ENCODE measurements around the gene OR6V1.

Gene OR6V1, protein sequence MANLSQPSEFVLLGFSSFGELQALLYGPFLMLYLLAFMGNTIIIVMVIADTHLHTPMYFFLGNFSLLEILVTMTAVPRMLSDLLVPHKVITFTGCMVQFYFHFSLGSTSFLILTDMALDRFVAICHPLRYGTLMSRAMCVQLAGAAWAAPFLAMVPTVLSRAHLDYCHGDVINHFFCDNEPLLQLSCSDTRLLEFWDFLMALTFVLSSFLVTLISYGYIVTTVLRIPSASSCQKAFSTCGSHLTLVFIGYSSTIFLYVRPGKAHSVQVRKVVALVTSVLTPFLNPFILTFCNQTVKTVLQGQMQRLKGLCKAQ

DNA sequence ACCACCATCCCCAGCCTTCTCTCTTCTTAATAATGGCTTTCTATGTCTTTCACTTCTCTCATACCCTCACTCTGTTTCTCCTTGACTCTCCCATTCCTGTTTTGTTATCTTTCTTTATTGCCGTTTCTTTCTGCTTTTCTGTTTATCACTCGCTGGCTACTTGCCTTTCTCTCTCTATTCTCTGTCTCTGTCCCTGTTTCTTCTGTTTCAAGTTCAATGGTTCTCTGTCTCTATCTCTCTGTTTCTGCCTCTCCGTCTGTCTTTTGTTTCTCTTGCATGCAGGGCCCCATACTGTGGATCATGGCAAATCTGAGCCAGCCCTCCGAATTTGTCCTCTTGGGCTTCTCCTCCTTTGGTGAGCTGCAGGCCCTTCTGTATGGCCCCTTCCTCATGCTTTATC is at the start of gene OR6V1:
TSS of gene OR6V1 (plus strand) at position 301 of the 400 bp plus-strand sequence. CDS start at position 301, 0 bp downstream.
- in situ Hi-C loops (cut with HindIII; ENCODE audit: low pct_ligation_motif_present, low pct_unique_long_range_greater_than_20kb, low sequenced_read_pairs), result no loop called here
- no peak for DNase-seq

DNA sequence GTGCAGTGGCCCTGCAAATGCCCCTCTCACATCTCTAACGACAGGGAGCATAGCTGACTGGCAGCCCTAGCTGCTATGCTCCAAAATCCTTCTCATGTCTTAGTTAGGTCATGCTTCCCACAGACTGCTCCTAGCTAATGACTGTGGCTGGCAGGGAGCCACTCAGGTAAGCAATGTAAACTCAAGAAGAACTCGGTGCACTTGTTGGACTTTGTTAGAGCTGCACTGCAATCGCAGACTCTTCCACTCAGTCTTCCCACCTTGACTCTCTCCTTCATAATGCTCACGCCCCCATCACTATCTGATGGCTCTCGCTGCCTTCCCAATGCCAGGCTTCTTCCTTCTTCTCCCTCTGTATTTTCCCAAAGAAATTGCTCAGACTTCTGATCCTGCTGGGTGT is 49.2 kb upstream of the OR6V1 start:
- DNase-seq, result no peak
- in situ Hi-C loops (cut with HindIII; ENCODE audit: low pct_ligation_motif_present, low pct_unique_long_range_greater_than_20kb, low sequenced_read_pairs), result no loop called here

DNA sequence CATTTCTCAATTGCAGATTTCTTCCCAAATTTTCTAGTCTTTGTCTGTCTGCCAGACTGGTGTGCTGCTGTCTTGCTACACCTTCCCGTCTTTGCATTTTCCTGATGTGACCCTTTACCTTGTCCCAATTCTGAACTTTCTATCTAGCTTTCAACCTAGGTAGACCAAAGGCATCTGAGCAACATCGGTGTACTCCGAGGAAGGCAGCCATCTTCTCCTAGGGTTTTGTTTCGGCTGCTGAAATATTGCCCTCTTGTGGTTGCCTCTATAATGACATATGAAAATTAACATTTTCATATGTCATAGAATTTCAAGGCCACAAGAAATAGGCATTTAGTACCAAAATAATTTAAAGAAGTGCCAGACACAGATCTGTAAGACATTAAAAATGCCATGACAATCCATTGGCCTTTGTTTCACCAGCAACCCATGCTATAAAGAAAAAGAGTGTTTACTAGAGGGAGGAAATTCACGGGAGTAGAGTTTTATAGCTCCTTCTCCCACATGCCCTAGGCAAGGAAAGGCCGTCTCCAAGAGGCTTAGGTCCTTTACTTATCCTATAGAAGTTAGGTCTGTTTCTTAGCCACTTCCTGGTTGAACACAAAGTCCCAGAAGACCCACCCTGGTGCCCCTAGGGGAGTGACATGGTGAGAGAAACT is 48.6 kb upstream of the OR6V1 start:
- in situ Hi-C loops (cut with HindIII; ENCODE audit: low pct_ligation_motif_present, low pct_unique_long_range_greater_than_20kb, low sequenced_read_pairs), result no loop called here

DNA sequence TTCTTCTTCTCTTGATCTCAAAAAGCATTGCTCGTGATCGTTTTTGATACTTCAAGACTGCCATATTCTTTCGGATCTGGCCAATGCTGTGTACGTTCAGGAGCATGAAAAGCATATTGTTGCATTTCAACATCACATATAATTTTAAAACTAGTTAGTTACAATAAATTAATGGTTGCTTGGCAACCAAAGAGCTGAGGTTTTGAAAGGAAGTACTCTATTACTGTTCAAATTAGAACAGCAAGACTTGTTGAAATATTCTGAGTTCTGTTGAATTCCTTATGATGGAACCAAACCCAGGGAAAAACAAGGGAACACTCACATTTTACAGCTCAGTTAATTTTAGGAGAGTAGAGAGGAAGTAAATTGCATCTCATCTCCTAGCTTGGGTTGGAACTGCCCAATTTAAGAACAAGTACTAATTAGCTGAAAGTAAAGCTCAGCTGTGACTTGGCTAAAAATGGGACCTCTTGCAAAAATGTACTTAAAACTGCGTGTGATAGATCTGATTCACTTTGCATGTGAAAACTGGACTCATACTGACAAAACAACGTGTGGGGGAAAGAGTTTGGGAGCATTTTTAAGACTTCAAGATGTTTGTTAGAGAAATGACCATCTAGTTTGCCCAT is 46.4 kb upstream of the OR6V1 start:
- in situ Hi-C loops (cut with HindIII; ENCODE audit: low pct_ligation_motif_present, low pct_unique_long_range_greater_than_20kb, low sequenced_read_pairs), result no loop called here
- DNase-seq, result no peak

More for the DNA sequence above, 48.6 kb upstream of the OR6V1 start:
- DNase-seq, result peak; percentile 59

DNA sequence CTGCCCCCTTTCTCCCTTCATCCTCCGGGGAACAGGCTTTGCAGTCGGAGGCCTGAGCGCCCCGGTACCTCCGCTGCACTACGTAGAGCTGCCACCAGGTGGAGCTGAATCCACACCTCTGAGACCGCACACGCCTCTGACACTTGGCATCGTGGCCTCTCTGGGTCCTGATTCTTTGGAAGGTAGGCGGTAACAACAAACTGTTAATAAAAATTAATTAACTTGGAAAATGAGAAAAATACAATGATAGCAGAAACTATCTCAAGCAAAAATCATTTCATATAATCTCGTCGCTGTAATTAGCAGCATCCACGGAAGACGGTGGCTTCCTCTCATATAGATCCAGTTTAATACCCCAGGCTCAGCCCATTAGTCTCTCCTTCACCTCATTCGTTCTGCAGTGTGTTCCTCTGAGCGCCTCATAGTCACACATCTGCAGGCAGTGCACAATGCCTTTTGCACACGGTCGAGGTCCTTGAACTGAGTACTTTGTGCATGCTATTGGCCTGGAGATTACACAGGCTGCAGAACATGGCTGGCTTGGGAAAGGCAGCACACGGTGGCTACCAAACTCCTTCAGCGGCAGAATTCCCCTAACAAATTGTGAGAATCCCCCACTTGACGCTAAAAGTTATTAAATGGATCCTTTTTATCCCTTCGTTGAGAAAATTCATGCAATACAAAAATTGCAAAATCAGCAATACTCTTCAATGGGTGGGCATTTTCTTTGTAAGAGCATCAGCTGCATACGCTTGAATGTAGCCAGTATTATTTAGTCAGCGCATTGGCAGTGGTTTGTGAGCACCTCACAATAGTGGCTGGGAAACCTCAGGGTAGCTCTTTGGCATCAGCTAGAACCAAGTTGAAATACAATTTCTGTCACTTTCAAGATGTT is 43.9 kb upstream of the OR6V1 start:
- in situ Hi-C loops (cut with HindIII; ENCODE audit: low pct_ligation_motif_present, low pct_unique_long_range_greater_than_20kb, low sequenced_read_pairs), result no loop called here
- peak; percentile 82 for DNase-seq

DNA sequence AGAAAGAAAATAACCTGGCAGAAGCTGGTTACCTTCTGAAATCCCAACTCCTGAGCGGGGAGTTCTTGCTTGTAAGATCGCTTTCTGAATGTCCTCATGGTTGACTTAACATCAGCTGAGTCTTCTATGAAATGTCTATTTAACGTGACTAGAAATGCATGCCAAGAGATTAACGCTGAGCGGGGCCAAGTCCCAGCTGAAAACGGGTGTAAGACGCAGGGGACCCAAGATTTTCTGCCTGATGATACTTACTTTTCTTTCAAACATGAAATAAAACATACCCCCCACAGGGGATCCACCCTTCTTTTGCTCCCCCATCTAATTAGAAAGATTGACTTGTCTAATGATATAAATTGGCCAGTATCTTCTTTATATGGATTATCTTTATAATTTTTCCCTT is 40.1 kb upstream of the OR6V1 start:
- no peak for DNase-seq
- in situ Hi-C loops (cut with HindIII; ENCODE audit: low pct_ligation_motif_present, low pct_unique_long_range_greater_than_20kb, low sequenced_read_pairs), result loop anchor here (10.0 kb wide), 1 partner anchor 203 kb away; no protein-coding TSS in a partner anchor

DNA sequence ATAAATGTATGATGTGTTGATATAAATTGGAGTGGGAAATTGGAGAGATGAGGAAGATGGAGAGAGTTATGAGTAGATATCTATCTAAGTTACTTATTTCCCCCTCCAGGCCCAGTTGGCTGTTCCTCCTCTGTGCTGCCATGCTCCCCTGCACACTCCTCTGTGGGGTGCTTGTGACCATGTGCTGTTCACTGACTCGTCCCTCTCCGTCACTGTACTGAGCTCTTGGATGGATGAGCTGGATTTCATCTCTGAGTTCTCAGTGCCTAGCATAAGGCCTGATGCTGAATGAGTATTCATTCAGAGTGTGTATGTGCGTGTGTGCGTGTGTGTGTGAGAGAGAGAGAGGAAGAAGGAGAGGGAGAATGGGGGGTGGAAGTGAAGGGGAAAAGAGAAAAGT is 39.7 kb upstream of the OR6V1 start:
- in situ Hi-C loops (cut with HindIII; ENCODE audit: low pct_ligation_motif_present, low pct_unique_long_range_greater_than_20kb, low sequenced_read_pairs), result loop anchor here (10.0 kb wide), 1 partner anchor 202 kb away; no protein-coding TSS in a partner anchor
- DNase-seq, result peak; percentile 30

DNA sequence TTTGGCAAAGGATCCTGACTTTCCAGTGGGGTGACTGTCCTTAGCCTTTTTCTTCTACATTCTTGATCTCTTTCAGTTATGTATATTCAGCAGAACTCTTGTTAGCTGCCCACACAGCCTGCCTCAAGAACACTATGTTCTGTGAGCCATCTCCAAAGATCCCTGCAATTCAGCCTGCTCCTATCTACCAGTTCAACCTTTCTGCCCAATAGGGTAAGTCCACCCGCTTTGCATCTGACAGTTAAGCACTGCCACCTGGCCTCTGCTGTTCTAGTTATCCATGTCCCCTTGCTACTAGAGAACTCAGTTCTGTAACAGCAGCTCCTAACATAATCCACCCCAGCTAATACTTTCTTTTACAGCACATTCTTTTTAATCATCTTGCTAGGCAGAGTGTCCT is 38.7 kb upstream of the OR6V1 start:
- DNase-seq, result no peak
- in situ Hi-C loops (cut with HindIII; ENCODE audit: low pct_ligation_motif_present, low pct_unique_long_range_greater_than_20kb, low sequenced_read_pairs), result loop anchor here (10.0 kb wide), 1 partner anchor 201 kb away; no protein-coding TSS in a partner anchor

DNA sequence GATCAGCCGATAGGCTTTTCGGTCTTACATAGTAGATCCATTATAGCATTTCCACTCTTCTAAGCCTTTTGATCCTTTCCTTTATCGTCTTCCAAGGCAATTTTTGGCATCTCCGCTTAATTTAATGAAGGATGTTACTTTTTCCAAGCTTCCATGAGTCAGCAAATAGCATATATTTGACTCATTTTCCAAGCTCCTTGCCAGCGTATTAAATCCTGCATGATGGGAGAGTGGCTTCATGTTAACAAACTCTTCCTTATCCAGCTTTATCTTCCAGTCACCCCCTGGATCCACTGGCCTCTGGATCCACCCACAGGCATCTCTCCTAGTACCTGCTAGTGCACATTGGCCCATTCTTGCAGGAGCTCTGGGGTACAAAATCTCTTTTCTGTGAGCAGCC is 38.2 kb upstream of the OR6V1 start:
- in situ Hi-C loops (cut with HindIII; ENCODE audit: low pct_ligation_motif_present, low pct_unique_long_range_greater_than_20kb, low sequenced_read_pairs), result loop anchor here (10.0 kb wide), 1 partner anchor 201 kb away; no protein-coding TSS in a partner anchor
- peak; percentile 23 for DNase-seq

DNA sequence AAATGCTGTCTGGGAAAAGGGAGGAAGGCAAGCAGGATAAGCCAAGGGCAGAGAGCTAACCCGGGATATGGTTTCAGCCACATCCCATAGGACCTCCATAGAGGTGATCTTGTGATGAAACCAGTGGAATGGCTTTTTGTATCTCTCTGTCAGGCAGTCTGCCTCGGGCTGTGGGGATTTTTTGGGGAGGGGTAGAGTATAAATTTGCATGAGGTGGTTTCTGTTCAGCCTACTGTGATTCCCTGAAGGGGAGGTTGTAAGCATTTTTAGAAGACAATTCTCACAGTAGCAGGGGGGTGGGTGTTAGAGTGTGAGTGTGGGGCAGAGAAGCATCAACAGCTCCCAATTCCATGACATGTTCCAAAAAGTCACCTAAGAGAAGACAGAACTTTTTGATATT is 37.1 kb upstream of the OR6V1 start:
- in situ Hi-C loops (cut with HindIII; ENCODE audit: low pct_ligation_motif_present, low pct_unique_long_range_greater_than_20kb, low sequenced_read_pairs), result loop anchor here (10.0 kb wide), 1 partner anchor 200 kb away; no protein-coding TSS in a partner anchor
- no peak for DNase-seq

DNA sequence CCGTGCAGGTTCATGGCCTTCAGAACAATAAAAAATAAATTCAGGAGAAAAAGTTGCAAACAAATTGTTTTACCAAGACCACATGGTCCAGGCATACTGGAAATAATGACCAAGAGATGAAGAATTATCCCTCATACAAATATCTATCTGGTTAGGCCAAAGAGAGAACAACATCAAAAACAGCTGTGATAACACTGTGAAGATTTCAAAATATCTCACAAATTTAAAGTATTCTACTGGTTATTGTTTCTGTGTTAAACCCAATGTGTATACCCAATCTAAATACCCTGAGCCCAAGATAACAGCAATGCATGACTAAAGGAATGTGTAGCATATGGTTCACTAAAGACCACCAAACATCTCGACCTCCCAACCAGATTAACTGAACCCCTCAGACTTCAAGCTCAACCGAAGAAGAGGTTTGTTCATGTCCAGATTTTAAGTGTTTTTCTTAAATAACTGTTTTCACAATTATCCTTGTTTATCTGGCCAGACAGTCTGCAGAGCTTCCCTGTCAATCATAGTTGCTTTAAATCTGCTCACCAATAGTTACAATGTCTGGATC is 36.1 kb upstream of the OR6V1 start:
- no peak for DNase-seq
- in situ Hi-C loops (cut with HindIII; ENCODE audit: low pct_ligation_motif_present, low pct_unique_long_range_greater_than_20kb, low sequenced_read_pairs), result loop anchor here (10.0 kb wide), 1 partner anchor 199 kb away; no protein-coding TSS in a partner anchor

DNA sequence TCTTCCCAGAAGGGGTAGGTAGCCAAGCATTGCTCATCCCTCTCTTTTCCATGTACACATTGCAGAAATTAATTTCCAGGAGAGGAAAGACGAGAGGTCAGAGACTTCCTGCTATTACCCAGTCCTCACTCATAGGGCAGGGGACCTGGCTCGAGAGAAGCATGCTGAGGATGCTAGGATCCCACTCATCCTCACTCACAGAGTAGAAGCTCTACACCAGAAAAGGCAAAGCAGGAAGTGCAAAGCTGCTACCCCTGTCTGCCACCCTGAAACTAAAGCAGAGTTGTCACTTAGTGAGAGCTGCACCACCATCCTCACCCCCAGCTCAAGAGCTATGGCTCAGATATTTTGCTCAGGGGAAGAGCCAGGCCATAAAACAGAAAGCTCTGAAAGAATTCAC is 35.1 kb upstream of the OR6V1 start:
- in situ Hi-C loops (cut with HindIII; ENCODE audit: low pct_ligation_motif_present, low pct_unique_long_range_greater_than_20kb, low sequenced_read_pairs), result loop anchor here (10.0 kb wide), 1 partner anchor 198 kb away; no protein-coding TSS in a partner anchor
- no peak for DNase-seq

DNA sequence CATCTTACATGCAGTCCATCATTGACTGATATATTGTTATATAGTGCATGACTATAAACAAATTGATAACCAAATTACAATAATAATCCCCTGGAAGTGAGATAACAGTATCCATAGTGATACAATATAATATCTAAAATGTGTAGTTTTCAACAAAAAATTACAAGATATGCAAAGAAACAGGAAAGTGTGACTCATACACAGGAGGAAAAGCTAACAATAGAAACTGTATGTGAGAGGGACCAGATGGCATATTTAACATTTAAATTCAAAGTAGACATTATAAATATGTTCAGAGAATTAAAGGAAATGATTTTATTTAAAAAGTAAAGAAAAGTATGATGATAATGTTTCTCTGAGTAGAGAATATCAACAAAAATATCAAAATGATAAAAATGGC is 33.2 kb upstream of the OR6V1 start:
- no peak for DNase-seq
- in situ Hi-C loops (cut with HindIII; ENCODE audit: low pct_ligation_motif_present, low pct_unique_long_range_greater_than_20kb, low sequenced_read_pairs), result loop anchor here (10.0 kb wide), 1 partner anchor 196 kb away; no protein-coding TSS in a partner anchor

DNA sequence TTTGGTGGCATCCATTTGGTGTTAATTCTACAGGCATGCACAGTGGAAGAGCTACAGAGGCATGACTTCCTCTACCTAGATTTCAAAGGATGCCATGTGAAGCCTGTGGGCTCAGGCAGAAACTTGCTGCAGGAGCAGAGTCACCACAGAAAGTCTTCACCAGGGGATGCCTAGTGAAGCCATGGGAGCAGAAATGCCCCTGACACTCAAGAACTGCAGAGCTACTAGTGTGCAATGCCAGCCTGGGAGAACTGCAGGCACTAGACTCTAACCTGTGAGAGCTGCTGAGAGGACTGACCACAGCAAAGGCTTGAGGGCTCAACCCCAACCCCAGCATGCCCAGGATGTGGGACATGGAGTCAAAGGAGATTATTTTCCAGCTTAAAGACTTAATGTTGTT is 29.1 kb upstream of the OR6V1 start:
- in situ Hi-C loops (cut with HindIII; ENCODE audit: low pct_ligation_motif_present, low pct_unique_long_range_greater_than_20kb, low sequenced_read_pairs), result no loop called here
- no peak for DNase-seq

DNA sequence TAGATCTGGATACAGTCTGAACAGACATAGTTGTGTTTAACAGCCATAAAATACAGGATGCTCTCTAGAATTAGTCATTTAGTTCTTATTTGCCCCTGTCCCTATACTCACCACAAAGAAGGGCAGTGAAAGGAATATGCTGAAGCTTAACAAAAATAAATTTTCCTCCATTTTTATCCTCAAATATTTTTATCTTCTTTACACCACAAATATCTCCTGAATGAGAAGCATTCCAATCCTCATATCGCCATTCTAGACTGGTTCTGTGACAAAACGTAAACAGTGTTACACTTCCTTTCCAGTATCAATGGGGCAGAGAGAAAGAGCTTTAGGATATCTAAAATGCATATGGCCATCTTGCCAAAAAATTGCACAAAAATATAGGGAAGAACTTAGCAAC is 26.8 kb upstream of the OR6V1 start:
- in situ Hi-C loops (cut with HindIII; ENCODE audit: low pct_ligation_motif_present, low pct_unique_long_range_greater_than_20kb, low sequenced_read_pairs), result no loop called here

DNA sequence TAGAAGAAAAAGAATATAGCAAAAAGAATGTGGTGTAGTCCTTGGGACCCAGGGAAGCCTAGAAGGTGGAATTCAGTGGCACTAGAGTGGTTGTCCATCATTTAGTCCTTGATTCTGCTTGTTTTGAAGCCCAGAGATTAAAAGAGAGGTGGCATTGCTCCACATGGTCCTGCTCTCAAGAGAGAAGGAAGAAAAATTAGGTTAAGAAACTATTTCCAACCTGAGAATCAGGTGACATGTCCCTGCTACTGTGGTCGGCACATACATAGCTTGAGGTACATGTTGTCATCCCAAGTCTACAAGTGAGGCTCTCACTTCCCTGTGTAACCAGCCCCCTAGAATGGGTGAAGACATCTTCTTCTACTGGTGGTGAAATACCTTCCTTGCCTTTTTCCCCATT is 25.1 kb upstream of the OR6V1 start, which contains the start of gene OR9A2:
TSS of gene OR9A2 (minus strand) at position 101 of the 400 bp plus-strand sequence. CDS start at position 101, 0 bp downstream.
- no peak for DNase-seq
- in situ Hi-C loops (cut with HindIII; ENCODE audit: low pct_ligation_motif_present, low pct_unique_long_range_greater_than_20kb, low sequenced_read_pairs), result no loop called here

More for the DNA sequence above, 26.8 kb upstream of the OR6V1 start:
- DNase-seq, result no peak

DNA sequence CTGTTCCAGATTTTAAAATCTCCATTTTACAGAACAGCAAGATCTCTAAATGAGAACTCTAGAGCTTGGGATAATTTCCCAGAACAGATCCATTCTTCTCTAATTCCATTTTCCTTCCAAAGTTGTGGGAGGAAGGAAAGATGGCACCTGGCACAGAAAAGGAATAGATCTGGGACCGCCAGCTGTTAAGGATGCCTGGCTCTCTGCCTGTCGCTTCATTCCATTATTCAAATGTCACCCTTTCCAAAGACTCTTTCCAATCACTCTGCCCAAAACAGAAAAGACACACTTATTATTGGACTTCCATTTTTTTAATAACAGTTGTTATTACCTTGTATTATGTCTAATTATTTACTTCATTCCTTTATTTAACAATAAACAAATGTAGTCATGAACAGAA is 24.5 kb upstream of the OR6V1 start:
- in situ Hi-C loops (cut with HindIII; ENCODE audit: low pct_ligation_motif_present, low pct_unique_long_range_greater_than_20kb, low sequenced_read_pairs), result no loop called here
- DNase-seq, result no peak

DNA sequence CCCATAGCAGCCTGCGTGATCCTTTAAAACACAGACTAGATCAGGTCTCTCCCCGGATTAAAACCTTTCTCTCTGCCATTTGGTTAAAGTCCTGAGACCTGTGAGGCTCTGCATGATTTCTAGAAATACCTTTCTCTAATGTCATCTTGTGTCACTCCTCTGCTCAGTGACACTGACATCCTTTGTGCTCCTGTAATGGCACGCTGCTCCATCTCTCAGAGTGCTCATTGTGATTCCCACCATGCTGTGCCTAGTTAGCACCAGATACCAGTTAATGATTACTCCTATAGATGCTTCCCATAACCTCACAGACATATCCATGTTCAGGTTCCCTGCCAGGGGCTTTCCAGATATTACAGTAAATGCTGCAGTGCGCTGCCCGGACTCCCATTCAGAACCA is 13.5 kb upstream of the OR6V1 start:
- in situ Hi-C loops (cut with HindIII; ENCODE audit: low pct_ligation_motif_present, low pct_unique_long_range_greater_than_20kb, low sequenced_read_pairs), result no loop called here
- DNase-seq, result no peak
